H1 (cell line): ENCODE measurements around the gene PHACTR1. TPM values are rescaled to one million over a fixed set of nuclear protein-coding genes. Genes with fewer than 3 reads are reported as not detected.

Experiments used
- polyA plus RNA-seq, 7 experiments: library from polyadenylated mRNA; depleted of rRNA in 3 of 7; stranded (reverse) in 5 of 7; unstranded in 2 of 7; fragments of >200 nt in 5 of 7; fragments of 200-250 nt in 2 of 7; gene quantifications; 1 replicate in 5 of 7; 2 replicates in 1 of 7; 4 replicates in 1 of 7; pipeline versions ENCODE4 v1.2.1 to v1.2.3, GENCODE V29; 2011 to 2013; ENCODE audit warnings: missing spikeins in 2 of 7, mixed read lengths in 2 of 7
- total RNA-seq: library from RNA; stranded (reverse); fragmentation: NEBNext Ultra II Directional; extraction: Animal tissue kit (Norgen Biotek cat#: 25700); gene quantifications from 2 replicates; pipeline ENCODE4 v1.2.1, GENCODE V29; 2021
- TF ChIP-seq, protein P1 (sequence below): IDR thresholded peaks from 2 replicates; pipeline ENCODE4 v1.6.1; 2012; ENCODE audit warnings: low read length, inconsistent platforms

The PHACTR1 gene
- total and polyA plus RNA-seq, 2 of the 8 experiments (the other 6 are each of a cell fraction or from before 2014, with no cell fraction given), result 3.9 to 17.1 TPM

GRCh38 chr6:12903246-12903645 lies 186.7 kb downstream of the PHACTR1 start (continued):
- TF ChIP-seq, protein P1, sequence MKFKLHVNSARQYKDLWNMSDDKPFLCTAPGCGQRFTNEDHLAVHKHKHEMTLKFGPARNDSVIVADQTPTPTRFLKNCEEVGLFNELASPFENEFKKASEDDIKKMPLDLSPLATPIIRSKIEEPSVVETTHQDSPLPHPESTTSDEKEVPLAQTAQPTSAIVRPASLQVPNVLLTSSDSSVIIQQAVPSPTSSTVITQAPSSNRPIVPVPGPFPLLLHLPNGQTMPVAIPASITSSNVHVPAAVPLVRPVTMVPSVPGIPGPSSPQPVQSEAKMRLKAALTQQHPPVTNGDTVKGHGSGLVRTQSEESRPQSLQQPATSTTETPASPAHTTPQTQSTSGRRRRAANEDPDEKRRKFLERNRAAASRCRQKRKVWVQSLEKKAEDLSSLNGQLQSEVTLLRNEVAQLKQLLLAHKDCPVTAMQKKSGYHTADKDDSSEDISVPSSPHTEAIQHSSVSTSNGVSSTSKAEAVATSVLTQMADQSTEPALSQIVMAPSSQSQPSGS, result no peak
- TF ChIP-seq, all 59 proteins: peak for 0
